HG03280 (cell line): ENCODE data around the gene AMHR2.

ENCODE experiments used
- ATAC-seq: cut with Tn5 transposase; IDR thresholded peaks from one replicate; pipeline ENCODE4 v1.9.1; 2021; ENCODE audit warnings: mild to moderate bottlenecking, moderate library complexity; ENCODE audit not compliant: unreplicated experiment

The AMHR2 gene

DNA sequence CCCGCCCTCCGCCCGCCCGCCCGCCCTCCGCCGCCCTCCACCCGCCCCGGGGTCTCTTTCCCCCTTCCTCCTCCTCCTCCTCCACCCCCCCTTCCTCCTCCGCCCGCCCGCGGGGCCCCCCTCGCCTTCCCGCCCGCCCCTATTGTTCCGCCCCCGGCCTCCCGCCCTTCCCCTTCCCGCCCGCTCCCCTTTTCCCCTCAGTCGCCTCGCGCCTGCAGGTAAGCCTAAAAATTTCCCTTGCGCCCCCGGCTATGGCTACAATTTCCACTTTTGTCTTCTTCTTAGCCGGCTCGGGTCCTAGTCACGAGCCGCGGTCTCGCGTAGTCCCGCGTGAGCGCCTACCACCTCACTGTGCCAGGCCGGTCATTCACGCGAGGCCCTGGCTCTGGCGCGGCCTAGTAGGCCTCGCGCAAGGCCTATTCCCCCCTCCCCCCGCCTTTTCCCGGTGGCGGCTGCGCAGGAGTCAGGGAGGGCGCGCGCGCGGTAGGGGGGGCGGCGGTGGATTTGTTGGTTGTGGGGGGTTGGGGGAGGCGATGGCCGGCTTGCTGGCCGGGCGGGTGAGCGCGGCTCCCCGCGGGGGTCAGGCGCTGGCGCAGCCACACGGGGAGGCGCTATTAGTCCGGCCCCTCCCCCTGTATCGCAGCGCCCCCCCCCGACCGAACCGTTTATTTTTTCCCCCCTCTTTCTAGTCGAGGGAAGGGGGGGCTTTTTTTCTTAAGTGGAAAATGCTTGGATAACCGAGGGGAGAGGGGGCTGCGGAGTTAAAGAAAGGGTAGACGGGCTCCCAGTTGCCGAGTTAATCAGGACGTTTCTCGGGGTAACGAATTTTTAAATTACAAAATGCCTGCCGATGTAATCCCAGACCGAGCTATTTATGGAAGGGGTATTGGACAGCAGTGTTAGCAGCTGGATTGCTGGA, 28.8 kb downstream of the AMHR2 start:
- ATAC-seq: peak; percentile 35

DNA sequence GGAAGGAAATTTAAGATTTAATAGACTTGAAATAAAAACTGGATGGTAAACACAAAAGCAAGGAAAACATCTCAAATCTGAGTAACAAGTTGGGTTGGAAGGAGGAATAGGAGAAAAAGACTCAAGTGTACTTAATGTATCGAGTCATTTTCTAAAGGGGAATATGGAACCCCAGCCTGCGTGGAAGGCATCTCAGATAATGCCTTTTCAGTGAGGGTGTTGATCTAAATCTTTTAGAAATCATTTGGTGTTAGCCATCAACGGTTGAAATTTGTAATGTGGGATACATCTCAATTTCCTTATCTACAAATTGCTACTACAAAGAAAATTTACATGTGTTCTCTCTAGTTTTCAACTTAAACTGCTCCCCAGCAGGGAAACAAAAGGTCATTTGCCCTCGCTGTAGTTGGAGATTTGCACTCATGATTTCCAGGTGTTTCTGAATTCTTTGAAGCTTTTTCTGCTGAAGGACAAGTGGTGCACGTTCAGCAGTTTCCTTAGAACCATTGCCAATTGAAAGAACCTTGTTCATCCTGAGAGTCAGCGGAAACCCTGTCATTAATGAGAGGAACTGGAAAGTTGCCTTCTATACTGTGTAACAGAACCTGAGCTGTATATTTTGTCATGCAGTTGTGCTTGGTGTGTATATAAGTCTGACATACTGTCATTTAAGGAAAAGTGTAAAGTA, 30.4 kb downstream of the AMHR2 start:
- ATAC-seq: no peak

DNA sequence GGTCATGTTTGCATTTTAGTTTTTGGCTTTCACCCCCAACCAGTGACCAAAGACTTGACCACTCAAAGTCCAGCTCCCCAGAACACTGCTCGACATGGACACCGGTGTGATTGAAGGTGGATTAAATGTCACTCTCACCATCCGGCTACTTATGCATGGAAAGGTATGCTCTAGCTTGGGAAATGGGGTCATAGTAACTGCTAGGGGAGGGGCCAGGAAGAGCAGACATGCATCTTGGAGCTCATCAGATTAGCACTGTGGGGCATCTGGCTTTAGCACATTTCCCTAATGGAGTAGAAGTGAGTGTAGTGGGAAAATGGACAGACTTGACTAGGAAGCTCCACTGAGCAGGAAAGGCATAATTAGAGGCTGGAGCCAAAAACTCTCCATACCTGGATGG, 31.1 kb downstream of the AMHR2 start:
- ATAC-seq: no peak

DNA sequence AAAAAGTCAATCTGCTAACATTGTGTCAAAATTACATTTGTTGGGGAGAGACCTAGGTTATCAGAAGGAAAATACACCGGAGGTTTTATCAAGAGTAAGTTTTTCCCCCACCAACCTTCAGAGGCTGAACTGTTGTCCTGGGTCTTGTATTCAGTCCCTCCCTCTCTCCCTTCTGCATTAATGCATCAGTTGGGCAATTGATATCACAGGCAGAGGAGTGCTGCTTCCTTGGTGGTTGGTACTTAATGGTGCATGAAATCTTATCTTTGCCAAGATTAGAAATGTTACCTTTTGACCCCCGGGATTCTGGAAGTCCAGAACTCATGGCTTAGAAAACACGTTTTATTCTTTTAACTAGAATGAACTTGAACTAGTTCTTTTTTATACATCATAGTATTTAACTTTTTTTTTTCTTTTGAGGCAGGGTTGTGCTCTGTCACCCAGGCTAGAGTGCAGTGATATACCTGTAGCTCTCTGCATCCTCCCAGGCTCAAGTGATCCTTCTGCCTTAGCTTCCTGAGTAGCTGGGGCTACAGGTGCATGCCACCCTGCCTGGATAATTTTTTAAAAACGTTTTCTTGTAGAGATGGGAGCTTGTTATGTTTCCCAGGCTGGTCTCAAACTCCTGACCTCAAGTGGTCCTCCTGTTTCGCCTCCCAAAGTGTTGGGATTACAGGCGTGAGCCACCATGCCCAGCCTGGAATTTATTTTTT, 33.2 kb downstream of the AMHR2 start:
- no peak for ATAC-seq

DNA sequence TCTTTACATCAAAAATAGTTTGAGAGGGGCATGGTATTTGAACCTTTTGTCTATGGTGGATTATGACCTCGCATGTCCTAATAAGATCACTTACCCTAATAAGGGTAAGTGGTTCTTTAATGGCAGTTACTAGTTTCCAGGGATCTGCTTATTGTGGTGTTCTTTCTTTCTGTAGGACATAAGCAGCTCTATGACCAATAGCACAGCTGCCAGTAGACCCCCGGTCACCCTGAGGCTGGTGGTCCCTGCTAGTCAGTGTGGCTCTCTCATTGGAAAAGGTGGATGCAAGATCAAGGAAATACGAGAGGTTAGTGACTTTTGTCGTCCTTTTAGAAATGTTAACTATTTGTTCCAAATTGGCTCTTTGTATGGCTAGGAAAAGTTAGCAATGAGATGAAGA, 35.4 kb downstream of the AMHR2 start:
- no peak for ATAC-seq

DNA sequence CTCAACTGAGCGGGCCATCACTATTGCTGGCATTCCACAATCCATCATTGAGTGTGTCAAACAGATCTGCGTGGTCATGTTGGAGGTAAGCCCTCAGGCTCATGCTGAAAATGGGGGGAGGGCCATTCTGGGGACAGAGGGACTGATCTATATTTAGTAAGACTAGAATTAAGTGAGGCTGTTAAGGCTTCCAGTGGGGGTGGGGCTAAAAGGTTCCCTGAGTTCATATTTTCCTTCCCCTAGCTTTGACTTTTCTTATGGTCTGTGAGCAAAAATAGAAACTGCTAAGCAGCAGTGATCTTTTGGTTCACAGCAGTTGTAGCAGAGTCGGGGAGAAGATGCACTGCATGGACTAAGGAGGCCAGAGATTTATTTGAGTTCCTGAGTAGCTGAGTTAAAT, 37.4 kb downstream of the AMHR2 start:
- ATAC-seq: no peak

DNA sequence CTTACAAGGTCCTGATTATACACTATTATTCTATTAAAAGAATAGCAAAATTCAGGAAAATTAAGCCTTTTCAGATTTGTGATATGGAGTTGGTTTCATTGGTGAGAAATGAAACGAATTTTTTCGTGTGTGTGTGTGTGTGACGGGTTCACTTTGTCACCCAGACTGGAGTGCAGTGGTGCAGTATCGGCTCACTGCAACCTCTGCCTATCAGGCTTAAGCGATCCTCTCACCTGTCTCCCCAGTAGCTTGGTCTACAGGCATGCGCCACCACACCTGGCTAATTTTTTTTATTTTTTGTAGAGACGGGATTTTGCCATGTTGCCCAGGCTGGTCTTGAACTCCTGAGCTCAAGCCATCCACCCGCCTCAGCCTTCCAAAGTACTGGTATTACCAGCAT, 37.9 kb downstream of the AMHR2 start:
- no peak for ATAC-seq

DNA sequence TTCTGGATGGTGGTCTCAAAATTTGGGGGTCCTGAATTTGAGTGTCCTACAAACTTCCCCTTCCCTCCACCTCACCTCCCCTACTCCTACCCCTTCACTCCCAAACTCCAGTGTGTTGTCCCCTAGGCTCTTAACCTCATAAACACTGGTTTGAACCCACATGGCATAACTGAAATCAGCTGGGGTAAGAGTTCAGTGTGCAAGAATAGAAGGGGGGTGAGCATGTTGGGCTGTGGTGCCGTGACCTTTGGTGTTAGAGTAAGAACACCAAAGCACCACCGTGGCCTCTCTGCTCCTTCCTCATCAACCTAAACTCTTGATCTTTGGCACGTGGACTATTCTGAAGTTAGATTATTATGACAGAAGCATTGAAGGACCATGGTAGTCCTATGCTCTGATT, 39.3 kb downstream of the AMHR2 start:
- no peak for ATAC-seq

DNA sequence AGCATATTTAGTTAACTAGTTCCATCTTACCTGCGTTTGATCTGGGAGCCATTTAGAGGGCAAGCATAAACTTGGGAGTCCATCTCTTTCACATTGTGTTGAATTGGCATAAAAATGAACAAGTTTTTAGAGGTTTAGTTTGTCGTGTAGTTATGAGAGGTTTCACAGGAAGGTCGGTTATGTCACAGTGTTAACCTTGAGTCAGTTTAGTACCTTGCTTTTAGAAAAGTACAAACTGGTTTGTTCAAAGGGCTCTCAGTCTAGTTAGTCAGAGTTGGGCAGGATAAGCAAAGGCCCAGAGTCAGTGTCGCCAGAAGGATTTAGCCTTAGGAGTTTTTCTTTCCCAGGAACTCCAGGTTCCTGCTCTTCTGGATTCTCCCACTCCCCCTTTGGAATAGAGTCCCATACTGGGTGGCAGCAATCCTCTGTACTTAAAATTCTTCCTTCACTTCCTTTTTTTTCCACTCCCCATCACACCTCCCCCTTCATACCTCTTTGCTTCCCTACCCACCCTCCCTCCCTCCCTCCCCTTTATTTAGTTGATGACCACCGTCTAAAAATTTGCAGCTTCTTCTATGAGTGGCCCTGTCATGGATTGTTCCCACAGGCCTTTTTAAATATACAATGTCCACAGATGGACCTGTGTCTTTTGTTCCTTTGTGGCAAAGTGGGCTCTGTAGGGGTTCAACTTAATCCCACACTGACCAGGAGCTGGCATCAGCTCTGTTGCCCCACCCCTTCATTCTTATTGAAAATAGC, 40.3 kb downstream of the AMHR2 start:
- no peak for ATAC-seq

DNA sequence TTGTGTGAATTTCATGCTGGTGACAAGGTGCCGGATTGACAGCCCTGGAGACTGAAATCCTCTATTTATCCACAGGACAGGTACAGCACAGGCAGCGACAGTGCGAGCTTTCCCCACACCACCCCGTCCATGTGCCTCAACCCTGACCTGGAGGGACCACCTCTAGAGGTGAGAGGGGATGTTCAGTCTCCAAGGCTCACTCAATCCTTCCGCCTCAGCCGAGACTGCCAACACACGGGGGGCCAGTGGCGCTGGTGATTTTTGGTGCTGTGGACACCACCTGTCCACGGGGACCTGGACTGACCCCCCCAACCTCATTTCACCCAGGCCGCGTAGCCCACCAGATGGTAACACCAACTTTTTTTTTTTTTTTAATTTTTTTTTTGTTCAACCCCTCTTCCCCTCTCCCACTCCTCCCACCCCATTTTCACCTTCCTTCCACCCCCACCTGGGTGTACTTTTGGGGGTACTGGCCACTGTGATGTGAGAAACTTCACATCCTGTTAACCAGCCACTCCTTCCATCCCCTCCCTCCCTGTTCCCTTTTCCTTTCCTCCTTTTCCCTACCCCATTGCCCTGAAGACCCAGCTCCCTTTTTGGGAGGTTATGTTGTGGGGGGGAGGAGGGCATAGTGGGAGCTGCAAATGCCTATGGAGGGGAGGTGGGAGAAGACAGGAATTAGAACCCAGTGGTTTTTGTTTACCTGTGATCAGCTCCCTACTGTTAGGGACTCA, 41.2 kb downstream of the AMHR2 start:
- no peak for ATAC-seq

DNA sequence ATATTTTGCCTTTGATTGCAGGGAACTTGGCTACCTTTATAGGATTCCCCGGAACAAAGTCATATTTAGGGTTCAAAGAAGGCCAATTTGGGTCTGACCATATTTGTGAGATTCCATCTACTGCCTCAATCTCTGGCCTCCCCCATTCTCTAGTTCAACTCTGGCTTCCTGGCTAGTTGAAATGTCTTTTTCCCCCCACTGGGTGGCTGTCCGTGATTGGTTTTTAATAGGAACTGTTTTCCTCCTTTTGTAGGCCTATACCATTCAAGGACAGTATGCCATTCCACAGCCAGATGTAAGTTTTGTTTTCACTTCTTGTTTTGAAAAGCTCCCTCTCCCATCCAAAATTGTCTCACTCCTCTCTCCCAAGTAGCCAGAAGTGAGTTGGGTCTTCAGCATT, 42.0 kb downstream of the AMHR2 start:
- no peak for ATAC-seq

DNA sequence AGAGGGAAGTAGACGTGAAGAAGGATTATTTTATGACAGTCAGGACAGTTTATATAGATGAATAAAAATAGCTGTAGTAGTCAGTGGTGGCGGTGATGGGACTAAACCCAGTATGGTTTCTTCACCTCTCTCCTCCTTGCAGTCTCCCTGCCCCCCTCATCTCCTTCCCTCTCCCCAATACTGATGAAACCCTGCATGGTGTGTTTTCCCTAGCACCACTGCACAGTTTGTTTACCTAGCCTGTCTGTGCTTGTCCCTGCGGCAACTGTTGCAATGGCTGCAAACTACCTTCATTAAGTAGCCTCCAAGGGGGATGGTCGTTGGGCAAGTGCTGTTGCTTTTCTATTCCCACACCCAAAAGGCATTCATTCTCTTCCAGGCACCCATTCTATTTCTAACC, 43.0 kb downstream of the AMHR2 start:
- no peak for ATAC-seq

DNA sequence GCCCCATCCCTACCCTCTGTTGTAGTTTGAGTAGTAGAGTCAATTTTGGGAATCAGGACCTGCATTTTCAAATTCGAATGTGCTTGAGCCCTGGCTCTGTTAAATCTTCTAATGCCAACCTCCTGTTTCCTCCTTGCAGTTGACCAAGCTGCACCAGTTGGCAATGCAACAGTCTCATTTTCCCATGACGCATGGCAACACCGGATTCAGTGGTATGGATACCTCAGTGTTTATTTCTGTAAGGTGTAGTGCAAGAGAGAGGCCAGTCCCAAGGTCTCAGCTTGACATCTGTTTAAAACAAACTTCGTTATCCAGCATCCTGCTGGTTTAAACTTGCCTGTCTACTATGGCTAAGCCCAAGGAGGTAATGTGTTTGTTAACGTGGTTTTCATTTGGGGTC, 43.4 kb downstream of the AMHR2 start:
- no peak for ATAC-seq

DNA sequence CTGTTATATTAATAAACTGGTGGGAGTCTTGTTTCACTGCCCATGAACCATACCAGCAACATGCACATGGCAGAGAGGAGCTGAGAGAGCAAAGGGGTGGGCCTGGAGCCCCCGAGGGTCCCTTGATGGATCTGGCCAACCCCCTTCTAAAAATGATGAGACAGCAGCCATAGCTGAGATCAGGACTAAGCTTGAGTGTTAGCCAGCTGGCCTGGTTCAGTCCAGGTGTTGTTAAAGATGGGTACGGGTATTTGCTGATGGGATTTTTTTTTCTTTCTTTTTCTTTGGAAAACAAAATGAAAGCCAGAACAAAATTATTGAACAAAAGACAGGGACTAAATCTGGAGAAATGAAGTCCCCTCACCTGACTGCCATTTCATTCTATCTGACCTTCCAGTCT, 44.2 kb downstream of the AMHR2 start:
- no peak for ATAC-seq

DNA sequence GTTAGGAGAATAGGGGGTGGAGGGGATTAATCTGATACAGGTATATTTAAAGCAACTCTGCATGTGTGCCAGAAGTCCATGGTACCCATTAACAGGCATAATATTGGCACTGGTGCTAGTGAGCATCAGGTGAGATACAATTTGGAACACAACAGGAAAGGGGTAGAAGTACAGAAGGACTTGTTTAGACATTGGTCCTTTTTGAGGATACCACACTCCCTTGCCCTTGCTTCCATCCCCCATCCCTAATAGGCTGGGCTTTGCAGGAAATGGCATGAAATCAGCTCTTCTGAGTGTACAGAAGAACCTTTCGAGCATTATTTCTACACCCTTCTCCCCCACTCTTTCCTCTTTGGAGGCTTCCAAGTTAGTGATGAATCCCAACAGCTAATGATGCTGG, 44.6 kb downstream of the AMHR2 start:
- ATAC-seq: no peak

DNA sequence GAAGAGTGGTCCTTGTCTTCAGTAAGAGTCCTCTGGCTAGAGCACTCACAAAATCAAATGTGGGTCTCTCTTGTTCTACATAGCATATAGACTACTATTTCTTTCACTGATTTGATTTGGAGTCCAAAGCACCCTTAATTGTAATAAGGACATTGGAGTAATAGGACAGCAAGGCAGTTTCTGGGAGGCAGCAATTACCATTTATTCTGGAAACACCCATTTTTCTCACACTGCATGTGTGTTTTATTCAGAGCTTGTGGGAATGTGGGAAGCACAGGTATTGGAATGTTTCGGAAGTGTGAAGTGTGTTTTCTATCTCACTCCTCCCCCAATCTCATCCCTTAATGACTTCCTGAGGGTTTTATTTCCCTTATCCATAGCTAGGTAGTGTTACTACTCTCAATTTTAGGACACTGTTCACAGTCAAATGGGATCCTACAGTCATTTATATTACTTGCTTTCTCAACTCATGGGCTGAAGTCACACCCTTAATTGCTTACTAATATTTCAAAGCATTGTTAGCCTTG, 48.5 kb downstream of the AMHR2 start:
- no peak for ATAC-seq

DNA sequence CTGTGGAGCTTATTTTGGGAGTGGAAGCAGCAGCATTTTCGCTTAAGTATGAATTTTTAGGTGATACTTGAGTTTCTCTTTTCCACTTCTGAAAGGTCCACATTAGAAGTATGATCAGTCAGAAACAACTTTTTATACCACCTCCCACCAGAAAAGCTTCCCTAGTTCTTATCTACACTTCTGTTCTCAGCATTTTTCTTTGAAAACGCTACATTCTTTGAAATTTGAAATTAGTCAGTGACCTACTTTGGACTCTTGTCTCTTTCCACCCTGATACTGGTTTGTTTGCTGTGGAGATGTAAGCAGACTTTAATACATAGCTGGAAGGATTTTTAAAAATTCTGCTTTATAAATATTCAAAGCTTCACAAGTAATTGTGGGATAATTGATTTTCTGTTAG, 50.4 kb downstream of the AMHR2 start:
- ATAC-seq: no peak

DNA sequence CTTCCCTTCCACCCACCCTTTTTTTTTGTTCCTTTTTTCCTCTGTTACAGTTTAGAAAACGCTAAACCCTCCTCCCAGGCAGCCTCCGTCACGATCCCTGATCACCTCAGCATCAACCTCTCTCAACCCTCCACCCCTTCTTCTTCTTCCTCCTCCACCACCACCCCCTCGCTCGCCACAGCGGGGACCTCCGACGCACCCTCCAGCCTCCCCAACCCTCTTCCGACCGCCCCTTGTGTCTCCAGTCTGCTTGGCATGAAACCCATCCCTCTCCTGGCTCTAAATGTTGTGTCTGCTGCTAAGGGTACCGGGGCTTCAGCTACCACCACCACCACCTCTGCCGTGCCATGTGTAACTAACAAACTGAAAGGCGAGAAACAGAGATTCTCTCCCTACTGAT, 51.2 kb downstream of the AMHR2 start:
- no peak for ATAC-seq

DNA sequence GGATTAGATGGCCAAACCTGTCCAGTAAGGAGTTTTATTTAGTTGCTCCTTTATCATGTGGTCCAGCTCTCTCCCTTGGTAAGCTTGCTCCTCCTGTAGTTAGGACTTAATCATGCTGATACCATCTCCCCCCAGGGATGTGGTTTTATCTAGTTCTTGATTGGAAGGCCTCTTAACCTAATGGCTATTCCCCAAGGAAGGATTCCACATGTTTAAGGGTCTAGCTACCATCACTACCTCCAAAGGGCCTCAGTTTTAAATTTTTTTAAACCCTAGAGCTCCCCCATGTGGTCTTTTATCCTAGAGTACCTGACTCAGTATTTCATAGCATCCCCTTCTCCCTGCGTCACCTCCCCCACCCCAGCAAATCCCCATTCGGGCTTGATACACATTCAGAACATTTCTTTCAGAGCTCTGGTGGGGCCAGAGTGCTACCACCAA, 53.1 kb downstream of the AMHR2 start:
- no peak for ATAC-seq

DNA sequence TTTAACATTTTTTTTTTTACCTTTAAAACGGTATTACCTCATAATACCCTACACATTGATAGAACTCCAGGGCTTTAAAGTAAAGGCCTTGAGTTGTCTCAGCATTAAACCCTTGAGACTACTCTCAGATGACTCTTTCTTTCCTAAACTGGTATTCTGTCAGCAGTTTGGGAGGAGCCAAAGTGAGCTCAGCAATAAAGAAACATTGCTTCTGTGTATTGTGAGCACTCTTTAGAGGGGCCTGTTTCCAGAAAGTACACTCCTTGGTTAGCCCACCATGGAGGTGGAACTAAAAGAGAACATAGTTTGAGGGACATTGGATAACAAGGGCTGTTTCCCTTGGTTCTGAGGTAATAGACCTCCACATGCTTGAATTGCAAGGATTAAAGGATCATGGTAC, 55.2 kb downstream of the AMHR2 start:
- ATAC-seq: no peak
